Activated B cell treated with CpG ODN at 0.5 μM for 24 hours (primary cell): ENCODE measurements around the gene FGFR2. TPM values are rescaled to one million over a fixed set of nuclear protein-coding genes. Genes with fewer than 3 reads are reported as not detected.

Experiments used
- ATAC-seq: fragments of 200-7000 bp; cut with Tn5 transposase; one replicate; pipeline ENCODE4 v1.10.0; 2021; ENCODE audit warnings: low read depth, mild to moderate bottlenecking, moderate library complexity
- CTCF ChIA-PET: fragments of 350-600 bp; sonication (Branson Sonifier 250); formaldehyde crosslinking; loops from one replicate; lab custom pipeline; 2021; ENCODE audit warnings: antibody characterized with exemption; lab: Charles Lee
- POLR2A ChIA-PET: fragments of 350-600 bp; sonication (Branson Sonifier 250); formaldehyde crosslinking; loops from one replicate; lab custom pipeline; 2021; ENCODE audit warnings: antibody characterized with exemption; lab: Charles Lee
- DNase-seq: peaks from one replicate; pipeline ENCODE4 v3.0.0; 2022
- H3K27ac Mint-ChIP-seq: one replicate; pipeline ENCODE4 v1.8.0; 2020; ENCODE audit warnings: mixed read lengths
- H3K27me3 Mint-ChIP-seq: one replicate; pipeline ENCODE4 v1.8.0; 2021; ENCODE audit warnings: mixed read lengths
- H3K36me3 Mint-ChIP-seq: one replicate; pipeline ENCODE4 v1.8.0; 2021; ENCODE audit warnings: low read depth, mixed read lengths
- H3K4me1 Mint-ChIP-seq: one replicate; pipeline ENCODE4 v1.8.0; 2021; ENCODE audit warnings: mixed read lengths
- H3K4me3 Mint-ChIP-seq: one replicate; pipeline ENCODE4 v1.8.0; 2020; ENCODE audit warnings: mild to moderate bottlenecking, mixed read lengths
- H3K9me3 Mint-ChIP-seq: one replicate; pipeline ENCODE4 v1.8.0; 2020; ENCODE audit warnings: mixed read lengths
- intact Hi-C: fragments of 100-400 bp; cut with micrococcal nuclease; formaldehyde crosslinking; loops from one replicate; pipeline ENCODE4 v1.15.1; 2024
- total RNA-seq: library from RNA; stranded (reverse); gene quantifications from 2 replicates; pipeline ENCODE4 v1.2.3, GENCODE V29; 2022
- TF ChIP-seq, protein P1 (sequence below): fragments of 200-600 bp; IDR thresholded peaks from one replicate; pipeline ENCODE4 v1.8.0; 2022; ENCODE audit warnings: antibody characterized with exemption, mild to moderate bottlenecking

The FGFR2 gene
- total RNA-seq, 1 donor from 2014 or later = not detected

DNA sequence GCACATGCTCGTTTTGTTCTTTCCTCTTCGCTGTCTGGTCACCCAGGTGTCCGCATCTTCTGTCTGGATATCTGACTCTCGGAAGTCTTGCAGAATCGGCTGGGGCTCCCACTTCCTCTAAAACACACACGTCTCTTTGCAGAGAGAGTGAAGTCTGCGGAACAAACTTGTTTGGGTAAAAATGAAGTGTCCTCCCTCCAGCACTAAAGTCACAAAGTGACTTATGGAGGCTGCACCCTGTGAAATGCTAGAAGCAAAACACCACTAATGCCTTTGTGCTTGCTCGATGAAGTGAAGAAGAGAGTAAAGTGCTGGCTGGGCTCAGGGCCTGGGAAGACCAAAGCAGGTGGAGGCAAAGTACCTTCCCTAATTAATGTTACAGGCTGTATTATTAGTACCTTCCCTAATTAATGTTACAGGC lies 71.4 kb downstream of the FGFR2 start:
- DNase-seq (no peak), ATAC-seq (no peak)
- Mint-ChIP-seq H3K4me1 (no peaks in the 10 kb centered on the region), H3K27me3 (no peaks in the 10 kb centered on the region), H3K9me3 (no peaks in the 10 kb centered on the region), H3K36me3 (no peaks in the 10 kb centered on the region), H3K27ac (no peak overlapping the region), H3K4me3 (no peak overlapping the region)
- ChIA-PET POLR2A (no interaction called here), CTCF (no interaction called here)
- intact Hi-C loops = no loop called here
- TF ChIP-seq, protein P1, sequence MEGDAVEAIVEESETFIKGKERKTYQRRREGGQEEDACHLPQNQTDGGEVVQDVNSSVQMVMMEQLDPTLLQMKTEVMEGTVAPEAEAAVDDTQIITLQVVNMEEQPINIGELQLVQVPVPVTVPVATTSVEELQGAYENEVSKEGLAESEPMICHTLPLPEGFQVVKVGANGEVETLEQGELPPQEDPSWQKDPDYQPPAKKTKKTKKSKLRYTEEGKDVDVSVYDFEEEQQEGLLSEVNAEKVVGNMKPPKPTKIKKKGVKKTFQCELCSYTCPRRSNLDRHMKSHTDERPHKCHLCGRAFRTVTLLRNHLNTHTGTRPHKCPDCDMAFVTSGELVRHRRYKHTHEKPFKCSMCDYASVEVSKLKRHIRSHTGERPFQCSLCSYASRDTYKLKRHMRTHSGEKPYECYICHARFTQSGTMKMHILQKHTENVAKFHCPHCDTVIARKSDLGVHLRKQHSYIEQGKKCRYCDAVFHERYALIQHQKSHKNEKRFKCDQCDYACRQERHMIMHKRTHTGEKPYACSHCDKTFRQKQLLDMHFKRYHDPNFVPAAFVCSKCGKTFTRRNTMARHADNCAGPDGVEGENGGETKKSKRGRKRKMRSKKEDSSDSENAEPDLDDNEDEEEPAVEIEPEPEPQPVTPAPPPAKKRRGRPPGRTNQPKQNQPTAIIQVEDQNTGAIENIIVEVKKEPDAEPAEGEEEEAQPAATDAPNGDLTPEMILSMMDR = no peak

DNA sequence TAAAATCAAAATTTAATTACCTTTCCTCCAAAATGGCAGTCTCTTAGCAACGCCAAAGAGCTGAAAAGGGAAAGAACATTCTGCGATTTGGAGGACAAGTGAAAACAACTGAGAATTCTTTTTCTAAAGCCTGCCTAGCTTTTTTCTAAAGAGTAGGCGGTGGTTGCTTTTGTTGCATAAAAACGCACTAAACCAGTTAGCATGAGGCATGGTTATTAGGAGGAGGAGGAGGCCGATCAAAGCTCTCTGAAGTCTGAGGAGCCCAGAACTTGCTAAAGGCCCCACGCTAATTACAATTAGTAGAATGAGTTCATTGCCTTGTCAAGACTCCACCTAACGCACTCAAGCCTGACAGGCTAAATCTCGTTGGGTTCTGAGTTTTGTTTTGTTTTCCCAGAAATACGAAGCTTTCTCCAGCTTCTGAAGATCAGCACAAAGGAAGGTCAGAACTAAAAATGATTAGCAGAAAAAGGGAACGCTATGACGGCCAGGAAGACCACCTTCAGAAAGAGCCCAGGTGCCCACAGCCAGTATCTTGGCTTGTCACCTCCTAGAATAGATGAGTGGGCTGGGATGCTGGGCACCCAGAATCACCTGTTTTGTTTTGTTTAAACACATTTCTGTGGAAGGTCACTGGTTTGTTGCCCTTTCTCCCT lies 72.0 kb downstream of the FGFR2 start:
- no peak overlapping the region for H3K27ac Mint-ChIP-seq
- TF ChIP-seq, protein P1 = no peak
- H3K27me3 Mint-ChIP-seq = no peaks in the 10 kb centered on the region
- DNase-seq = no peak
- ChIA-PET CTCF (no interaction called here), POLR2A (no interaction called here)
- no peak overlapping the region for H3K4me3 Mint-ChIP-seq
- H3K36me3 Mint-ChIP-seq = no peaks in the 10 kb centered on the region
- intact Hi-C loops = no loop called here
- H3K4me1 Mint-ChIP-seq = no peaks in the 10 kb centered on the region
- no peaks in the 10 kb centered on the region for H3K9me3 Mint-ChIP-seq
- no peak for ATAC-seq

DNA sequence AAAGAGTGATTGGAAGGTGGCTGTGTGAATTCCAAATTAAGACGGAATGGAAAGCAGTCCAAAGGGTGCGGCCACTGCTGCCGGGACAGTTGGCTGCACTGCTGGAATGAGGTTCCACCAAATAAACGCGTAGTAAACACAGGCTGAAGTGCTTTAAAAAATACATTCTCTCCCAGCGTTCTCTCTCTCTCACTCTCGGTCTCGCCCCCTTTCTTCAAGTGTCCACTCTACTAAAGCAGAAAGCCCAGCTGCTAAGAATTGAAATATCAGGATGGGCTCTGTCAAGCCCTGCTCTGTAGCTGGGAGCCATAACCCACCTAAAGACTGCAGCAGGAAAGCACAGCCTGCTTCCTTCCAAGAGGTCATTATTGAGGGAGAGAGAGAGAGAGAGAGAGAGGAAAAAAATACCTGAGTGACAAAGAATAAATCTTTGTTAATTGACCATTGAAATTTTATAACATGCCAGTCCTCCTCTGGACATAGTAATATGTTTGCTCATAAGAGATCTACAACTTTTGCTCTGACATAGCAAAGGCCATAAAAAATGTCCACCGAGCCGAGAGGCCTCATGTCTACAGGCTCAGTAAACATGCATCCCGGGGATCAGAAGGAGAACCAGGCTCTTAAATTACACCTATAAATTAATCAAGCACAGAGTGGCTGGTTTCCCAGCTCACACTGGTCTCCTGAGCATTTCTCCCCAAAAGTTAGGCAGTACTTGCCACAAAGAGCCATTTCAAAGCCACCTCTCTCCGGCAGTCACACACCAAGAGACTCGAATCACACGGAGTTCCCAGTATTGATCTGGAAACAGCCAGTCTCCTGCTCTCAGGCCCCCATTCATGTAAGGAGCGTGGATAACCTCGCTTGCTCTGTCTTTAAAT lies 72.8 kb downstream of the FGFR2 start:
- no peak for DNase-seq
- no peaks in the 10 kb centered on the region for H3K27me3 Mint-ChIP-seq
- no peak overlapping the region for H3K27ac Mint-ChIP-seq
- H3K36me3 Mint-ChIP-seq = no peaks in the 10 kb centered on the region
- TF ChIP-seq, protein P1 = no peak
- H3K4me3 Mint-ChIP-seq = no peak overlapping the region
- CTCF ChIA-PET = no interaction called here
- no peaks in the 10 kb centered on the region for H3K4me1 Mint-ChIP-seq
- intact Hi-C loops = no loop called here
- ATAC-seq = no peak
- POLR2A ChIA-PET = no interaction called here
- H3K9me3 Mint-ChIP-seq = no peaks in the 10 kb centered on the region

DNA sequence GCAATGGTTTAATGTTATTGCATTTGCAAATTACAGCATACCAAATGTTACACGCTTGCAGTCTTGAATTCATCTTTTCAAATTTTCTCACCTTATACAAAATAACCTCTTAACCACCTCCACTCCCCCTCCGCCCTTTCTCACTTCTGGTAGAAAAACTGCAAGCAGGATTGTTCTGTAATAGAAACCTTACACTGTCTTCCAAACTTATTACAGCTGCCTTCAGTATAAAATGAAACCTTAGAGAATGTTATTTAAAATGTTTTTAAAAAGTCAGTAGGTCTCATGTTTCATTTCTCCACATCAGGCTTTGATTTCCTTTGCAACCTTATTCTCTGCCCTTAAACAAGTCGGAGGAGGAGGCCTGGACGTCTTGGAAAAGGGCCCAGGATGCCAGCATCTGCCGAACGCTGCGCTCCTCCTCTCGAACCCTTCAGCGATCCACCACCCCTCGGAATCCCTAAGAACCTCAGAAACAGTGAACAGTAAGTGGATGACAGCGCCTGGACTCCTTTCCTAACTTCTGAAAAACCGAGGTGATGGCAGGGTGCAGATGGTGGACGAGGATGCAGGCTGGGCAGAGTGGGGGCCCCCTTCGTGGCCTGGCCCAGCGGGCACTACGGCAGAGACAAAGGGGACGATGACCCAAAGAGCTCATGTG lies 74.0 kb downstream of the FGFR2 start:
- Mint-ChIP-seq H3K4me1 (no peaks in the 10 kb centered on the region), H3K36me3 (no peaks in the 10 kb centered on the region), H3K4me3 (no peak overlapping the region), H3K27ac (no peak overlapping the region), H3K9me3 (no peaks in the 10 kb centered on the region), H3K27me3 (no peaks in the 10 kb centered on the region)
- ATAC-seq (no peak), DNase-seq (no peak)
- POLR2A ChIA-PET = no interaction called here
- TF ChIP-seq, protein P1 = no peak
- CTCF ChIA-PET = no interaction called here
- intact Hi-C loops = no loop called here

DNA sequence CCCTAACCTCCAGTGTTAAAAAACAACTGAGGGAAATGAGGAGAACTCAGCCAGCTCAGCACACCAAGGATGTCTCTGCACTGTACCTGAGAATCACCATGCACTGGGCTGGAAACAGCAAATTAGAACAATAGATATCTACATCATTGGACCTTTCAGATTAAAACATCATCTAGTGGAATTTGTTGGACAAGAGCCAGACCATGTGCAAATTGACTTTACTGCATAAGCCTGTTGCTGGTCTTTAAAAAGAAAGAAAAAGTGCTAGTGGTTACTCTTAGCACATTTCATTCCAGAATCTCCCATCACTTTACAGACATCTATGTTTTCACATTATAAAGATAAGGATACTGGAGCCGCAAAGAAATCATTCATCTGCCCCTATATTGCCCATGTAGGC lies 75.4 kb downstream of the FGFR2 start:
- ChIA-PET CTCF (no interaction called here), POLR2A (no interaction called here)
- TF ChIP-seq, protein P1 = no peak
- ATAC-seq = no peak
- Mint-ChIP-seq H3K27ac (no peak overlapping the region), H3K27me3 (no peaks in the 10 kb centered on the region), H3K9me3 (no peaks in the 10 kb centered on the region), H3K4me1 (no peaks in the 10 kb centered on the region), H3K36me3 (no peaks in the 10 kb centered on the region), H3K4me3 (no peak overlapping the region)
- intact Hi-C loops = no loop called here
- no peak for DNase-seq
